Measurements from ENCODE around the gene LRBA. TPM values are rescaled to one million over a fixed set of nuclear protein-coding genes. Genes with fewer than 3 reads are reported as not detected.

Gene LRBA
- total RNA-seq, 1 experiment from 2014 or later: 69.1 TPM

DNA sequence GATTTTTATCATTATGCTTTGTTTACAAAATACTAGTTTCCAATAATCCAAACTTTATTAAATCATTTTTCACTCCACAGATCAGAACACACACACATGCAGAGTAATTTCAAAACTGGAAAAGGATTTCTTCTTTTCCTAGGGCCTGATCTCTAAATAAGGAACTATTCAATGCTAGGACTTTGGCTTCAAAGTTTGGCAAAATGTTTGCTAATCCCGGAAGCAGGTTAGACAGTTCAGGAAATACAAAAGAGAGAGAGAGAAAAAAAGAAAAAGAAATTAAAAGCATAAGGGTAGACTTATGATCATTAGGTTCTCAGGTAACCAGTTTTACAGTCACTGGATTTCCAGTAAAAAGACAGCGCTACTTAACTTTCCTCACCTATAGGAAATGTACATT is 725.9 kb downstream of the LRBA start (continued):
- TF ChIP-seq ZNF423 (CRISPR knock-in tag; IDR thresholded peaks at IDR 0.05) (no peak), NR3C1 (CRISPR knock-in tag; conservative IDR thresholded peaks at IDR 0.05; ENCODE audit: low read depth) (no peak), HMGA2 (CRISPR knock-in tag; IDR thresholded peaks at IDR 0.05) (no peak), EMX1 (CRISPR knock-in tag; IDR thresholded peaks at IDR 0.05) (no peak), FOXJ3 (CRISPR knock-in tag; IDR thresholded peaks at IDR 0.05; ENCODE audit: borderline replicate concordance) (no peak), KAT7 (CRISPR knock-in tag; IDR thresholded peaks at IDR 0.05; ENCODE audit: borderline replicate concordance) (no peak), OVOL2 (CRISPR knock-in tag; IDR thresholded peaks at IDR 0.05; ENCODE audit: borderline replicate concordance) (no peak)
- TF ChIP-seq, protein P1, sequence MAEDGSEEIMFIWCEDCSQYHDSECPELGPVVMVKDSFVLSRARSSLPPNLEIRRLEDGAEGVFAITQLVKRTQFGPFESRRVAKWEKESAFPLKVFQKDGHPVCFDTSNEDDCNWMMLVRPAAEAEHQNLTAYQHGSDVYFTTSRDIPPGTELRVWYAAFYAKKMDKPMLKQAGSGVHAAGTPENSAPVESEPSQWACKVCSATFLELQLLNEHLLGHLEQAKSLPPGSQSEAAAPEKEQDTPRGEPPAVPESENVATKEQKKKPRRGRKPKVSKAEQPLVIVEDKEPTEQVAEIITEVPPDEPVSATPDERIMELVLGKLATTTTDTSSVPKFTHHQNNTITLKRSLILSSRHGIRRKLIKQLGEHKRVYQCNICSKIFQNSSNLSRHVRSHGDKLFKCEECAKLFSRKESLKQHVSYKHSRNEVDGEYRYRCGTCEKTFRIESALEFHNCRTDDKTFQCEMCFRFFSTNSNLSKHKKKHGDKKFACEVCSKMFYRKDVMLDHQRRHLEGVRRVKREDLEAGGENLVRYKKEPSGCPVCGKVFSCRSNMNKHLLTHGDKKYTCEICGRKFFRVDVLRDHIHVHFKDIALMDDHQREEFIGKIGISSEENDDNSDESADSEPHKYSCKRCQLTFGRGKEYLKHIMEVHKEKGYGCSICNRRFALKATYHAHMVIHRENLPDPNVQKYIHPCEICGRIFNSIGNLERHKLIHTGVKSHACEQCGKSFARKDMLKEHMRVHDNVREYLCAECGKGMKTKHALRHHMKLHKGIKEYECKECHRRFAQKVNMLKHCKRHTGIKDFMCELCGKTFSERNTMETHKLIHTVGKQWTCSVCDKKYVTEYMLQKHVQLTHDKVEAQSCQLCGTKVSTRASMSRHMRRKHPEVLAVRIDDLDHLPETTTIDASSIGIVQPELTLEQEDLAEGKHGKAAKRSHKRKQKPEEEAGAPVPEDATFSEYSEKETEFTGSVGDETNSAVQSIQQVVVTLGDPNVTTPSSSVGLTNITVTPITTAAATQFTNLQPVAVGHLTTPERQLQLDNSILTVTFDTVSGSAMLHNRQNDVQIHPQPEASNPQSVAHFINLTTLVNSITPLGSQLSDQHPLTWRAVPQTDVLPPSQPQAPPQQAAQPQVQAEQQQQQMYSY (CRISPR knock-in tag; IDR thresholded peaks at IDR 0.05): no peak
- TF ChIP-seq, protein P2, sequence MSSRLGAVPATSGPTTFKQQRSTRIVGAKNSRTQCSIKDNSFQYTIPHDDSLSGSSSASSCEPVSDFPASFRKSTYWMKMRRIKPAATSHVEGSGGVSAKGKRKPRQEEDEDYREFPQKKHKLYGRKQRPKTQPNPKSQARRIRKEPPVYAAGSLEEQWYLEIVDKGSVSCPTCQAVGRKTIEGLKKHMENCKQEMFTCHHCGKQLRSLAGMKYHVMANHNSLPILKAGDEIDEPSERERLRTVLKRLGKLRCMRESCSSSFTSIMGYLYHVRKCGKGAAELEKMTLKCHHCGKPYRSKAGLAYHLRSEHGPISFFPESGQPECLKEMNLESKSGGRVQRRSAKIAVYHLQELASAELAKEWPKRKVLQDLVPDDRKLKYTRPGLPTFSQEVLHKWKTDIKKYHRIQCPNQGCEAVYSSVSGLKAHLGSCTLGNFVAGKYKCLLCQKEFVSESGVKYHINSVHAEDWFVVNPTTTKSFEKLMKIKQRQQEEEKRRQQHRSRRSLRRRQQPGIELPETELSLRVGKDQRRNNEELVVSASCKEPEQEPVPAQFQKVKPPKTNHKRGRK (CRISPR knock-in tag; IDR thresholded peaks at IDR 0.05; ENCODE audit: borderline replicate concordance): no peak
- TF ChIP-seq, protein P3, sequence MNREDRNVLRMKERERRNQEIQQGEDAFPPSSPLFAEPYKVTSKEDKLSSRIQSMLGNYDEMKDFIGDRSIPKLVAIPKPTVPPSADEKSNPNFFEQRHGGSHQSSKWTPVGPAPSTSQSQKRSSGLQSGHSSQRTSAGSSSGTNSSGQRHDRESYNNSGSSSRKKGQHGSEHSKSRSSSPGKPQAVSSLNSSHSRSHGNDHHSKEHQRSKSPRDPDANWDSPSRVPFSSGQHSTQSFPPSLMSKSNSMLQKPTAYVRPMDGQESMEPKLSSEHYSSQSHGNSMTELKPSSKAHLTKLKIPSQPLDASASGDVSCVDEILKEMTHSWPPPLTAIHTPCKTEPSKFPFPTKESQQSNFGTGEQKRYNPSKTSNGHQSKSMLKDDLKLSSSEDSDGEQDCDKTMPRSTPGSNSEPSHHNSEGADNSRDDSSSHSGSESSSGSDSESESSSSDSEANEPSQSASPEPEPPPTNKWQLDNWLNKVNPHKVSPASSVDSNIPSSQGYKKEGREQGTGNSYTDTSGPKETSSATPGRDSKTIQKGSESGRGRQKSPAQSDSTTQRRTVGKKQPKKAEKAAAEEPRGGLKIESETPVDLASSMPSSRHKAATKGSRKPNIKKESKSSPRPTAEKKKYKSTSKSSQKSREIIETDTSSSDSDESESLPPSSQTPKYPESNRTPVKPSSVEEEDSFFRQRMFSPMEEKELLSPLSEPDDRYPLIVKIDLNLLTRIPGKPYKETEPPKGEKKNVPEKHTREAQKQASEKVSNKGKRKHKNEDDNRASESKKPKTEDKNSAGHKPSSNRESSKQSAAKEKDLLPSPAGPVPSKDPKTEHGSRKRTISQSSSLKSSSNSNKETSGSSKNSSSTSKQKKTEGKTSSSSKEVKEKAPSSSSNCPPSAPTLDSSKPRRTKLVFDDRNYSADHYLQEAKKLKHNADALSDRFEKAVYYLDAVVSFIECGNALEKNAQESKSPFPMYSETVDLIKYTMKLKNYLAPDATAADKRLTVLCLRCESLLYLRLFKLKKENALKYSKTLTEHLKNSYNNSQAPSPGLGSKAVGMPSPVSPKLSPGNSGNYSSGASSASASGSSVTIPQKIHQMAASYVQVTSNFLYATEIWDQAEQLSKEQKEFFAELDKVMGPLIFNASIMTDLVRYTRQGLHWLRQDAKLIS (CRISPR knock-in tag; IDR thresholded peaks at IDR 0.05; ENCODE audit: borderline replicate concordance): no peak

DNA sequence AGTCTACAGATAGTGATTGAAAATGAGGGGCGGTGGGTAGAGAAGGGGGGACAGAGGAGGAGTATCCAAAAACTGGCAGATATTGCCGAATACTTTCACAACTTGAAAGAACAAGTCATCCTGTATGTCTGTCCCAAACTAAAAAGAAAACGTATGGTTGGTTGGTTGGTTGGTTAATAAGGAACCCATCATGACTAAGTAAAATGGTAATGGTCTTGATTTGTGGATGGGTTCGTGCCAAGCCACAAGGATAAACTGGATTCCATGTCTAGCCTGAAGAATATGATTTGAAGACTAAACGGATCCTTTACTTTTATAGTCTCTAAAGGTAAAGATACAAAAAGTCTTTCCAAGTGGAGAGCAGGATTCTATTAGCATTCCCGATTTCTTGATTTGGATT is 728.4 kb downstream of the LRBA start:
- Mint-ChIP-seq H3K27me3 (ENCODE audit: low read depth) (no peaks in the 10 kb centered on the region), H3K4me3 (no peak overlapping the region), H3K27ac (no peak overlapping the region), H3K9me3 (no peaks in the 10 kb centered on the region), H3K4me1 (no peaks in the 10 kb centered on the region), H3K36me3 (no peaks in the 10 kb centered on the region; the same call in 1 of the 2 replicates)
- TF ChIP-seq GRHL2 (CRISPR knock-in tag; IDR thresholded peaks at IDR 0.05; ENCODE audit: insufficient replicate concordance, severe bottlenecking) (no peak), GABPB1 (CRISPR knock-in tag; IDR thresholded peaks at IDR 0.05) (no peak), TEAD1 (CRISPR knock-in tag; IDR thresholded peaks at IDR 0.05) (no peak), IRF2 (CRISPR knock-in tag; IDR thresholded peaks at IDR 0.05; ENCODE audit: borderline replicate concordance, low read depth) (no peak), NFYB (CRISPR knock-in tag; conservative IDR thresholded peaks at IDR 0.05; ENCODE audit: low read depth) (no peak), ATF1 (CRISPR knock-in tag; IDR thresholded peaks at IDR 0.05) (no peak), EMX1 (CRISPR knock-in tag; IDR thresholded peaks at IDR 0.05) (no peak)
- TF ChIP-seq, protein P4, sequence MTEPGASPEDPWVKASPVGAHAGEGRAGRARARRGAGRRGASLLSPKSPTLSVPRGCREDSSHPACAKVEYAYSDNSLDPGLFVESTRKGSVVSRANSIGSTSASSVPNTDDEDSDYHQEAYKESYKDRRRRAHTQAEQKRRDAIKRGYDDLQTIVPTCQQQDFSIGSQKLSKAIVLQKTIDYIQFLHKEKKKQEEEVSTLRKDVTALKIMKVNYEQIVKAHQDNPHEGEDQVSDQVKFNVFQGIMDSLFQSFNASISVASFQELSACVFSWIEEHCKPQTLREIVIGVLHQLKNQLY (CRISPR knock-in tag; IDR thresholded peaks at IDR 0.05): no peak
- TF ChIP-seq, protein P5, sequence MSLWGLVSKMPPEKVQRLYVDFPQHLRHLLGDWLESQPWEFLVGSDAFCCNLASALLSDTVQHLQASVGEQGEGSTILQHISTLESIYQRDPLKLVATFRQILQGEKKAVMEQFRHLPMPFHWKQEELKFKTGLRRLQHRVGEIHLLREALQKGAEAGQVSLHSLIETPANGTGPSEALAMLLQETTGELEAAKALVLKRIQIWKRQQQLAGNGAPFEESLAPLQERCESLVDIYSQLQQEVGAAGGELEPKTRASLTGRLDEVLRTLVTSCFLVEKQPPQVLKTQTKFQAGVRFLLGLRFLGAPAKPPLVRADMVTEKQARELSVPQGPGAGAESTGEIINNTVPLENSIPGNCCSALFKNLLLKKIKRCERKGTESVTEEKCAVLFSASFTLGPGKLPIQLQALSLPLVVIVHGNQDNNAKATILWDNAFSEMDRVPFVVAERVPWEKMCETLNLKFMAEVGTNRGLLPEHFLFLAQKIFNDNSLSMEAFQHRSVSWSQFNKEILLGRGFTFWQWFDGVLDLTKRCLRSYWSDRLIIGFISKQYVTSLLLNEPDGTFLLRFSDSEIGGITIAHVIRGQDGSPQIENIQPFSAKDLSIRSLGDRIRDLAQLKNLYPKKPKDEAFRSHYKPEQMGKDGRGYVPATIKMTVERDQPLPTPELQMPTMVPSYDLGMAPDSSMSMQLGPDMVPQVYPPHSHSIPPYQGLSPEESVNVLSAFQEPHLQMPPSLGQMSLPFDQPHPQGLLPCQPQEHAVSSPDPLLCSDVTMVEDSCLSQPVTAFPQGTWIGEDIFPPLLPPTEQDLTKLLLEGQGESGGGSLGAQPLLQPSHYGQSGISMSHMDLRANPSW (CRISPR knock-in tag; conservative IDR thresholded peaks at IDR 0.05; ENCODE audit: low read depth): no peak
- TF ChIP-seq, protein P6, sequence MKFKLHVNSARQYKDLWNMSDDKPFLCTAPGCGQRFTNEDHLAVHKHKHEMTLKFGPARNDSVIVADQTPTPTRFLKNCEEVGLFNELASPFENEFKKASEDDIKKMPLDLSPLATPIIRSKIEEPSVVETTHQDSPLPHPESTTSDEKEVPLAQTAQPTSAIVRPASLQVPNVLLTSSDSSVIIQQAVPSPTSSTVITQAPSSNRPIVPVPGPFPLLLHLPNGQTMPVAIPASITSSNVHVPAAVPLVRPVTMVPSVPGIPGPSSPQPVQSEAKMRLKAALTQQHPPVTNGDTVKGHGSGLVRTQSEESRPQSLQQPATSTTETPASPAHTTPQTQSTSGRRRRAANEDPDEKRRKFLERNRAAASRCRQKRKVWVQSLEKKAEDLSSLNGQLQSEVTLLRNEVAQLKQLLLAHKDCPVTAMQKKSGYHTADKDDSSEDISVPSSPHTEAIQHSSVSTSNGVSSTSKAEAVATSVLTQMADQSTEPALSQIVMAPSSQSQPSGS (CRISPR knock-in tag; IDR thresholded peaks at IDR 0.05; ENCODE audit: borderline replicate concordance, low read depth): no peak
- TF ChIP-seq, protein P7, sequence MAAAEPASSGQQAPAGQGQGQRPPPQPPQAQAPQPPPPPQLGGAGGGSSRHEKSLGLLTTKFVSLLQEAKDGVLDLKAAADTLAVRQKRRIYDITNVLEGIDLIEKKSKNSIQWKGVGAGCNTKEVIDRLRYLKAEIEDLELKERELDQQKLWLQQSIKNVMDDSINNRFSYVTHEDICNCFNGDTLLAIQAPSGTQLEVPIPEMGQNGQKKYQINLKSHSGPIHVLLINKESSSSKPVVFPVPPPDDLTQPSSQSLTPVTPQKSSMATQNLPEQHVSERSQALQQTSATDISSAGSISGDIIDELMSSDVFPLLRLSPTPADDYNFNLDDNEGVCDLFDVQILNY (CRISPR knock-in tag; IDR thresholded peaks at IDR 0.05): no peak
- no peak for DNase-seq (ENCODE audit: low spot score)
- POLR2A ChIA-PET: no interaction called here
- ATAC-seq: no peak
- CTCF ChIA-PET: no interaction called here
